Glutamatergic neuron (in vitro differentiated cells): ENCODE data around the gene SMIM31. TPM values are rescaled to one million over a fixed set of nuclear protein-coding genes. Genes with fewer than 3 reads are reported as not detected.

ENCODE experiments used
- DNase-seq: peaks from one replicate; pipeline ENCODE4 v3.0.0; 2022
- H3K27ac Mint-ChIP-seq: one replicate; pipeline ENCODE4 v1.8.0; 2020; ENCODE audit warnings: mild to moderate bottlenecking, mixed read lengths, inconsistent platforms; ENCODE audit not compliant: unreplicated experiment
- H3K27me3 Mint-ChIP-seq: one replicate; pipeline ENCODE4 v1.8.0; 2020; ENCODE audit warnings: mild to moderate bottlenecking, moderate library complexity, mixed read lengths, inconsistent platforms; ENCODE audit not compliant: unreplicated experiment
- H3K36me3 Mint-ChIP-seq: one replicate; pipeline ENCODE4 v1.8.0; 2020; ENCODE audit warnings: mild to moderate bottlenecking, mixed read lengths, inconsistent platforms; ENCODE audit not compliant: unreplicated experiment
- H3K4me1 Mint-ChIP-seq: one replicate; pipeline ENCODE4 v1.8.0; 2020; ENCODE audit warnings: mild to moderate bottlenecking, low read depth, mixed read lengths, inconsistent platforms; ENCODE audit not compliant: unreplicated experiment
- H3K4me3 Mint-ChIP-seq: one replicate; pipeline ENCODE4 v1.8.0; 2020; ENCODE audit warnings: mild to moderate bottlenecking, mixed read lengths, inconsistent platforms; ENCODE audit not compliant: unreplicated experiment
- H3K9me3 Mint-ChIP-seq: one replicate; pipeline ENCODE4 v1.8.0; 2020; ENCODE audit warnings: mild to moderate bottlenecking, moderate library complexity, mixed read lengths, inconsistent platforms; ENCODE audit not compliant: unreplicated experiment
- total RNA-seq: library from RNA; stranded (reverse); fragmentation: NEBNext Ultra II Directional; extraction: Animal tissue kit (Norgen Biotek cat#: 25700); gene quantifications from one replicate; pipeline ENCODE4 v1.2.1, GENCODE V29; 2021; ENCODE audit not compliant: unreplicated experiment
- TF ChIP-seq, protein P1 (sequence below): fragments of 200-600 bp; sonication (generic); IDR thresholded peaks from one replicate; pipeline ENCODE4 v1.5.0; 2021; ENCODE audit not compliant: partially characterized antibody, unreplicated experiment

SMIM31 gene
- total RNA-seq, 1 donor from 2014 or later = not detected

DNA sequence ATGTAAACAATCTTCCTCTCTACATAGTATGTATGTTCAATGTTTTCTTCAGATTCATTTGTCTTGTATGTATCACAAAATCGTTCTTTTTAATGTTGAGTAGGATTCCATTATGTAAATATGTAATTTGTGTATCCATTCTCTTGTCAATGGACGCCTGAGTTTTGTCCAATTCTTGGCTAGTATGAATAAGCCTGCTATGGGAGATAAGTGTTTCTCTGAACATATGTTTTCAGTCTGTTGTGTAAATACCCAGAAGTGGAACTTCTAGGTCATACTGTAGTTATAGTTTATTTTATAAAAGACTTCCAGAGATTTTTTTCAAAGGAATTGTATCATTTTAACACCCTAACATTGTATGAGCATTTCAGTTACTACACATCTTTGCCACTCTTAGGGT lies 2.8 kb downstream of the SMIM31 start:
- no peak for DNase-seq
- Mint-ChIP-seq H3K9me3 (peaks cover 6% of the 10 kb centered on the region), H3K36me3 (peaks cover 13% of the 10 kb centered on the region), H3K27me3 (peaks cover 2% of the 10 kb centered on the region), H3K4me1 (no peaks in the 10 kb centered on the region), H3K27ac (no peak overlapping the region), H3K4me3 (no peak overlapping the region)
- TF ChIP-seq, protein P1, sequence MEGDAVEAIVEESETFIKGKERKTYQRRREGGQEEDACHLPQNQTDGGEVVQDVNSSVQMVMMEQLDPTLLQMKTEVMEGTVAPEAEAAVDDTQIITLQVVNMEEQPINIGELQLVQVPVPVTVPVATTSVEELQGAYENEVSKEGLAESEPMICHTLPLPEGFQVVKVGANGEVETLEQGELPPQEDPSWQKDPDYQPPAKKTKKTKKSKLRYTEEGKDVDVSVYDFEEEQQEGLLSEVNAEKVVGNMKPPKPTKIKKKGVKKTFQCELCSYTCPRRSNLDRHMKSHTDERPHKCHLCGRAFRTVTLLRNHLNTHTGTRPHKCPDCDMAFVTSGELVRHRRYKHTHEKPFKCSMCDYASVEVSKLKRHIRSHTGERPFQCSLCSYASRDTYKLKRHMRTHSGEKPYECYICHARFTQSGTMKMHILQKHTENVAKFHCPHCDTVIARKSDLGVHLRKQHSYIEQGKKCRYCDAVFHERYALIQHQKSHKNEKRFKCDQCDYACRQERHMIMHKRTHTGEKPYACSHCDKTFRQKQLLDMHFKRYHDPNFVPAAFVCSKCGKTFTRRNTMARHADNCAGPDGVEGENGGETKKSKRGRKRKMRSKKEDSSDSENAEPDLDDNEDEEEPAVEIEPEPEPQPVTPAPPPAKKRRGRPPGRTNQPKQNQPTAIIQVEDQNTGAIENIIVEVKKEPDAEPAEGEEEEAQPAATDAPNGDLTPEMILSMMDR = no peak

DNA sequence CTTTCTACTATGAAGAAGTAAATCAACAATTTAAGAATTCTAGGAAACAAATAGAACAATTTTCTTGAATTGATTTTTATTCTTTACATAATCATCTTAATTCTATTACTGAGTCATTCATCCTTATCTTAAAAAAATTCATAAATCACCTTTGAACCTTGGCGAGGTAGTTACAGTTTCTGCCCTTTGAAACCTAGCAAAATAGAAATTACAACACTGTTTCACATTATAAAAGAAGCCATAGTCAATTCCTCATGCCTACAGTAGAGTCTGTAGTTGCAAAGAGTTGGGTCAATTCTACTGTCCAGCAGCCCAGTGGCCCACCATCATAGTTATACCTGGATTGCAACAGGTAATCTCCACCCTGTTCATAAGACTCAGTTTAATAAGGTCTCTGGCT lies 7.3 kb downstream of the SMIM31 start:
- H3K9me3 Mint-ChIP-seq = no peaks in the 10 kb centered on the region
- no peak overlapping the region for H3K27ac Mint-ChIP-seq
- TF ChIP-seq, protein P1 = no peak
- peaks cover 11% of the 10 kb centered on the region for H3K4me1 Mint-ChIP-seq
- peaks cover 7% of the 10 kb centered on the region for H3K27me3 Mint-ChIP-seq
- no peaks in the 10 kb centered on the region for H3K36me3 Mint-ChIP-seq
- no peak for DNase-seq
- H3K4me3 Mint-ChIP-seq = no peak overlapping the region

DNA sequence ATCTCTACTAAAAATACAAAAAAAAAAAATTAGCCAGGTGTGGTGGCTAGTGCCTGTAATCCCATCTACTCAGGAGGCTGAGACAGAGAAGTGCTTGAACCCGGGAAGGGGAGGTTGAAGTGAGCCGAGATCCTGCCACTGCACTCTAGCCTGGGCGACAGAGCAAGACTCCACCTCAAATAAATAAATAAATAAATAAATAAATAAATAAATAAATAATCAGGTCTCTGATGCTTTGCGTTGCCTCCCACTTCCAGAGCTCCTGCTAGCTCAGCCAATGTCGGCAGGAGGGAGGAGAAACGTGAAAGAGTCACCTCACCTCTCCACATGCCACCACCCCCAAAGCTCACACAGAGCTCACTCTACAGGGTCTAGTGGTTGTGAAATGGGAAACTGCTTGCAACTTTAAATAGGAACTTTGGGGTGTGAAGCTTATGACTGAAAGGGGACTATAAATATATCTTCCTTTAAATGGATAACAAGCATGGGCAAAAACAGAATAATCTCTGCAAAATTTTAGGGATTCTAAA lies 7.9 kb downstream of the SMIM31 start:
- Mint-ChIP-seq H3K9me3 (peaks cover 2% of the 10 kb centered on the region), H3K27ac (no peak overlapping the region), H3K36me3 (no peaks in the 10 kb centered on the region), H3K4me3 (no peak overlapping the region), H3K27me3 (peaks cover 7% of the 10 kb centered on the region), H3K4me1 (peaks cover 13% of the 10 kb centered on the region)
- DNase-seq = no peak
- TF ChIP-seq, protein P1 = no peak

DNA sequence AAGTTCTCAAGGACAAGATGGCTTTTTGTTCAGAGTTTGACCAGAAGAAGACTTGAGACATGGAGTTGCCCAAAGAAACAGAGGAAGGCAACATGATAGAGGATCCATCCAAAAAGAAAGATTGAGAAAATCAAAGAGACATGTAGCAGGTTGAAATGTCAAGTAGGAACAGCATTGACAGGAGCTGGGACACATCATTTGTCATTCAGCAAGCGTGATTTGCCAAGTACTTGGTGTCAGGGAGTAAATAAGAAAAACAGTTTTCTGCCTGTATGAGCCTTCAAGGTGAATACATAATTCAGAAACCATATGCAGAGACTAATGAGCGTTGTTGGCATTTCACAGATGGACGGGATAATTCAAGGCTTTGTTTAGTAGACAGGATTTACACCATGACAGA lies 11.2 kb downstream of the SMIM31 start:
- DNase-seq = no peak
- Mint-ChIP-seq H3K4me3 (peak overlapping the region; percentile 30), H3K27me3 (peaks cover 7% of the 10 kb centered on the region), H3K9me3 (peaks cover 4% of the 10 kb centered on the region), H3K36me3 (no peaks in the 10 kb centered on the region), H3K4me1 (peaks cover 13% of the 10 kb centered on the region), H3K27ac (peak overlapping the region; percentile 96)
- TF ChIP-seq, protein P1 = no peak

DNA sequence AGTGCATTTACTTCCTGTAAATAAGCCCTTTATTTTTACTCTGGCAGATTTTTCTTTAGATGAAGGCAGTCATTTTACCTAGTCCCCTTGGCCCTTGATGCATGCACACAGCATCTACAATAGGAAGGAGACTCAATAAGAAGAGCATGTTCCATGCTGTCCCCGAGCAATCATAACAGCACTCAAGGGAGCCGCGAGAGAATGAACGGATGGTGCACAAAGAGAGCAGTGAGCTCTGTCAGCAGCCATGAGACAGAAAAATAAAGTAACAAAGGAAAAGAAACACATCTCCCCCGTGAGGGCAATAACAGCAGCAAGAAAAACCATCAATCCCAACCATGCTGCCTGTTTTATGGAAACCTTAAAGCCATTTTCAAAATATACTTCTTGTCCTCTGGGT lies 11.9 kb downstream of the SMIM31 start:
- Mint-ChIP-seq H3K36me3 (no peaks in the 10 kb centered on the region), H3K9me3 (peaks cover 4% of the 10 kb centered on the region), H3K27ac (peak overlapping the region; percentile 96), H3K4me1 (peaks cover 13% of the 10 kb centered on the region), H3K27me3 (peaks cover 5% of the 10 kb centered on the region), H3K4me3 (peak overlapping the region; percentile 59)
- TF ChIP-seq, protein P1 = no peak
- DNase-seq = peak; percentile 47
